Activated CD4-positive, alpha-beta T cell treated with anti-CD3 and anti-CD28 coated beads, Interleukin-2, amount 10 ng/mL, durations not matched to agents 7 days and 5 days (primary cell): ENCODE measurements around the gene RLF. TPM values are rescaled to one million over a fixed set of nuclear protein-coding genes. Genes with fewer than 3 reads are reported as not detected.
A peak's percentile ranks its signal among the peaks of the same experiment; 100 is the strongest.

ENCODE experiments used
- CTCF ChIA-PET: fragments of 350-600 bp; sonication (Branson Sonifier 250); formaldehyde crosslinking; loops from one replicate; lab custom pipeline; 2021; ENCODE audit warnings: antibody characterized with exemption; lab: Charles Lee
- POLR2A ChIA-PET: fragments of 350-600 bp; sonication (Branson Sonifier 250); formaldehyde crosslinking; loops from one replicate; lab custom pipeline; 2021; ENCODE audit warnings: antibody characterized with exemption; lab: Charles Lee
- DNase-seq: peaks from one replicate; pipeline ENCODE4 v3.0.0-alpha.2; 2020
- H3K27ac Mint-ChIP-seq: one replicate; pipeline ENCODE4 v1.8.0; 2021; ENCODE audit warnings: mild to moderate bottlenecking, moderate library complexity, mixed read lengths
- H3K27me3 Mint-ChIP-seq: one replicate; pipeline ENCODE4 v1.8.0; 2021; ENCODE audit warnings: mixed read lengths
- H3K36me3 Mint-ChIP-seq: one replicate; pipeline ENCODE4 v1.8.0; 2021; ENCODE audit warnings: low read depth, mixed read lengths
- H3K4me1 Mint-ChIP-seq: one replicate; pipeline ENCODE4 v1.8.0; 2021; ENCODE audit warnings: mixed read lengths
- H3K4me3 Mint-ChIP-seq: one replicate; pipeline ENCODE4 v1.8.0; 2021; ENCODE audit warnings: mild to moderate bottlenecking, moderate library complexity, mixed read lengths
- H3K9me3 Mint-ChIP-seq: one replicate; pipeline ENCODE4 v1.8.0; 2021; ENCODE audit warnings: mixed read lengths
- total RNA-seq, 2 experiments: library from RNA; stranded (reverse); gene quantifications; one replicate each; pipeline ENCODE4 v1.2.3, GENCODE V29; 2021

Gene RLF, protein sequence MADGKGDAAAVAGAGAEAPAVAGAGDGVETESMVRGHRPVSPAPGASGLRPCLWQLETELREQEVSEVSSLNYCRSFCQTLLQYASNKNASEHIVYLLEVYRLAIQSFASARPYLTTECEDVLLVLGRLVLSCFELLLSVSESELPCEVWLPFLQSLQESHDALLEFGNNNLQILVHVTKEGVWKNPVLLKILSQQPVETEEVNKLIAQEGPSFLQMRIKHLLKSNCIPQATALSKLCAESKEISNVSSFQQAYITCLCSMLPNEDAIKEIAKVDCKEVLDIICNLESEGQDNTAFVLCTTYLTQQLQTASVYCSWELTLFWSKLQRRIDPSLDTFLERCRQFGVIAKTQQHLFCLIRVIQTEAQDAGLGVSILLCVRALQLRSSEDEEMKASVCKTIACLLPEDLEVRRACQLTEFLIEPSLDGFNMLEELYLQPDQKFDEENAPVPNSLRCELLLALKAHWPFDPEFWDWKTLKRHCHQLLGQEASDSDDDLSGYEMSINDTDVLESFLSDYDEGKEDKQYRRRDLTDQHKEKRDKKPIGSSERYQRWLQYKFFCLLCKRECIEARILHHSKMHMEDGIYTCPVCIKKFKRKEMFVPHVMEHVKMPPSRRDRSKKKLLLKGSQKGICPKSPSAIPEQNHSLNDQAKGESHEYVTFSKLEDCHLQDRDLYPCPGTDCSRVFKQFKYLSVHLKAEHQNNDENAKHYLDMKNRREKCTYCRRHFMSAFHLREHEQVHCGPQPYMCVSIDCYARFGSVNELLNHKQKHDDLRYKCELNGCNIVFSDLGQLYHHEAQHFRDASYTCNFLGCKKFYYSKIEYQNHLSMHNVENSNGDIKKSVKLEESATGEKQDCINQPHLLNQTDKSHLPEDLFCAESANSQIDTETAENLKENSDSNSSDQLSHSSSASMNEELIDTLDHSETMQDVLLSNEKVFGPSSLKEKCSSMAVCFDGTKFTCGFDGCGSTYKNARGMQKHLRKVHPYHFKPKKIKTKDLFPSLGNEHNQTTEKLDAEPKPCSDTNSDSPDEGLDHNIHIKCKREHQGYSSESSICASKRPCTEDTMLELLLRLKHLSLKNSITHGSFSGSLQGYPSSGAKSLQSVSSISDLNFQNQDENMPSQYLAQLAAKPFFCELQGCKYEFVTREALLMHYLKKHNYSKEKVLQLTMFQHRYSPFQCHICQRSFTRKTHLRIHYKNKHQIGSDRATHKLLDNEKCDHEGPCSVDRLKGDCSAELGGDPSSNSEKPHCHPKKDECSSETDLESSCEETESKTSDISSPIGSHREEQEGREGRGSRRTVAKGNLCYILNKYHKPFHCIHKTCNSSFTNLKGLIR (N-terminal part only)
- total RNA-seq, result 10 to 100 TPM; 19.2 to 21.6 TPM

DNA sequence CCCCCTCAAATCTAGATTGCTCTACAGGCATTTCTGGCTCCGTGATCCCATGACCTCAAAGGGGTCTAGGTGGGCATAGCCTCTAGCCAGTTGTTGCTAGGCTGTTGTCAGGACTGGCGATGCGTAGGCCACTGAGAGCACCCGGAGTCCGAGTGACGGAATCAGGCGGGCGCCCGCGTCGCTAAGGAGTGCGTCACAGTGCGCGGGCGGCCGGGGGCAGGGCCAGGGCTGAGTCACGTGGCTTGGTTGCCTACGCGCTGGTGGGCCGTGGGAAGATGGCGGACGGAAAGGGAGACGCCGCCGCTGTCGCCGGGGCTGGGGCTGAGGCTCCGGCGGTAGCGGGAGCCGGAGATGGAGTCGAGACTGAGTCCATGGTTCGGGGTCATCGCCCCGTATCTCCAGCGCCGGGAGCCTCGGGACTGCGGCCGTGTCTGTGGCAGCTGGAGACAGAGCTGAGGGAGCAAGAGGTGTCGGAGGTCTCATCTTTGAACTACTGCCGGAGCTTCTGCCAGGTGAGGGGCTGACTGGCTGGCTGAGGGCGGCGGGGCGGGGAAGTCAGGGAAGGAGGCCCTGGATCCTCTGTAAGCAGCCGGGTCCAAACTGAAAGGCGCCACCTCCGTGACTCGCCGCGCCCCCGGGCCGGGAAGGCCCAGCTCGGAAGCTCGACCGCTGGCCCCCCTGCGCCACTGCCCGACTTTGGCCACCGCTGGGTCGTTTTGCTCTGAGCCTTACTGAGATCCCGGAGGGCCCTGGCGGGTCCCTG, at the start of gene RLF:
Gene RLF, plus strand, starts transcription at position 263 of the 763 bp plus-strand sequence. Its CDS starts 13 bp downstream, at position 276.
- Mint-ChIP-seq H3K9me3 (no peaks in the 10 kb centered on the region), H3K4me1 (peaks cover 31% of the 10 kb centered on the region), H3K27me3 (no peaks in the 10 kb centered on the region), H3K27ac (no peak within 1 kb of the TSS), H3K36me3 (peaks cover 8% of the 10 kb centered on the region), H3K4me3 (peak within 1 kb of the TSS; percentile 4)
- ChIA-PET POLR2A (interaction anchor here (0.7 to 1.2 kb wide), 2 partner anchors 225 to 563 kb away, joined by 3 to 5 read pairs; no protein-coding TSS in a partner anchor), CTCF (interaction anchor here (1.0 to 3.6 kb wide), 3 partner anchors 10 to 180 kb away, joined by 4 to 14 read pairs (median 8); no protein-coding TSS in a partner anchor)
- DNase-seq, result peak; percentile 95

DNA sequence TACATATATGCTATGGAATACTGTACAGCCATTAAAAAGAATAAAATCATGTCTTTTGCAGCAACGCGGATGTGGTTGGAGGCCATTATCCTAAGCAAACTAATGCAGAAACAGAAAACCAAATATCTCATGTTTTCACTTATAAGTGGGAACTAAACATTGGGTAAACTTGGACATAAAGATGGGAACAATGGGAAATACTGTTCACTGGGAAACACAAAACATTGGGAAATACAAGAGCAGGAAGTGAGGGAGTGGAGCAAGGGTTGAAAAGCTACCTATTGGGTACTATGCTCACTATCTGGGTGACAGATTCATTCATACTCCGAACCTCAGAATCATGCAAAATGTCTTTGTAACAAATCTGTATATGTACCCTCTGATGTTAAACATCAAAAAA, 46.8 kb upstream of the RLF start:
- no peak for DNase-seq
- H3K27ac Mint-ChIP-seq, result no peak overlapping the region
- no peak overlapping the region for H3K4me3 Mint-ChIP-seq
- ChIA-PET CTCF (no interaction called here), POLR2A (no interaction called here)
- peaks cover 6% of the 10 kb centered on the region for H3K36me3 Mint-ChIP-seq
- peaks cover 46% of the 10 kb centered on the region for H3K27me3 Mint-ChIP-seq
- peaks cover 19% of the 10 kb centered on the region for H3K9me3 Mint-ChIP-seq
- no peaks in the 10 kb centered on the region for H3K4me1 Mint-ChIP-seq

DNA sequence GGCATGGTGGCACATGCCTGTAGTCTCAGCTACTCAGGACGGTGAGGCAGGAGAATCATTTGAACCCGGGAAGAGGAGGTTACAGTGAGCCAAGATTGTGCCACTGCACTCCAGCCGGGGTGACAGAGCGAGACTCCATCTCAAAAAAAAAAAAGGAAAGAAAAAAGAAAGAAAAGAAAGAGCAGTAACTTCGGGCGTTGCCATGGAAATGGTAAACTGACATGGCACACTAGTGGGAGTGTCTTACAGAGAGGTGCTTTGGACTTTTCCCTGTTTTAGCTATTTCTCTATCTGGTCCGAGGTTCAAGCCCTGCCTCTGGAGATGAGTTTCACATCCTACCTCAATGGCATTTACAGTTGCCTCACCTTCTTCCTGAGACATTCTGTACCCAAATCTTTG, 41.1 kb upstream of the RLF start:
- Mint-ChIP-seq H3K27ac (no peak overlapping the region), H3K4me1 (no peaks in the 10 kb centered on the region), H3K9me3 (no peaks in the 10 kb centered on the region), H3K27me3 (peaks cover 23% of the 10 kb centered on the region), H3K36me3 (no peaks in the 10 kb centered on the region), H3K4me3 (no peak overlapping the region)
- no peak for DNase-seq
- CTCF ChIA-PET, result interaction anchor here (0.7 to 0.8 kb wide), 2 partner anchors 218 to 1038 kb away, joined by 3 read pairs; no protein-coding TSS in a partner anchor
- POLR2A ChIA-PET, result no interaction called here

DNA sequence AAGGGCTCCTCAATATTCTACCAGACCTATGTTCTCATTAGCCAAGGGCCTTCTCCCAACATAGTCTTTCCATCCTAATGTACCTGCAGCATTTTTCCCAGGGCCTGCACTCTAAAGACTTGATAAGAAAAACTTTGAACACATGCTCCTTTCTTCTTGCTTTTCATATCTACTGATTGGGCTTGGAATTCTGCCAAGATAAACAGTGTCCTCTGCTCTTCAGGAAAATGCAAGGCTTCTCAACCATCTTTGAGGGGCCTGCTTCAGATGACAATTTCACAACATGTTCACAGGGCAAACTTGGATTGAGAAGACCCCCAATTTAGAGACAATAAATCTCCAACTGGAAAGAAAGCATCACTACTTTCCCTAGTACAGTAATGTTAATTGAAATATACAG, 38.3 kb upstream of the RLF start:
- H3K36me3 Mint-ChIP-seq, result no peaks in the 10 kb centered on the region
- H3K4me1 Mint-ChIP-seq, result no peaks in the 10 kb centered on the region
- ChIA-PET POLR2A (no interaction called here), CTCF (no interaction called here)
- H3K27ac Mint-ChIP-seq, result no peak overlapping the region
- peaks cover 11% of the 10 kb centered on the region for H3K27me3 Mint-ChIP-seq
- no peaks in the 10 kb centered on the region for H3K9me3 Mint-ChIP-seq
- no peak for DNase-seq
- no peak overlapping the region for H3K4me3 Mint-ChIP-seq

DNA sequence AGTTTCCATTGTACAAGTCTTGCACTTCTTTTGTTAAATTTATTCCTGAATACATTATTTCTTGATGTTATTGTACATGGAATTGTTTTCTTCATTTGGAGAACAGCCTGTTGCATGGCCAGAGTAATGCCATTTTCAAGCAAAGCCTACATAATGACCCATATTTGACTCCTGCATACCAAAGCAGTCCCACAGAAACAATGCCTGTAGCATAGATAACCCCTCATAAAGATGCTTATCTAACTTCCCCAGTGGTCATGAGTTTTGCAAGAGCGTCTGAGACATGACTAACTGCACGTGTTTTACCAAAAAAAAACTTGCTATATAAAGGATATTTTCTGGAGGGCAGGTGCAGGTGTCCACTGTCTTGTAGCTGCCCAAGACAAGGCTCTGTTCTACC, 30.3 kb upstream of the RLF start:
- H3K4me1 Mint-ChIP-seq, result peaks cover 2% of the 10 kb centered on the region
- peaks cover 9% of the 10 kb centered on the region for H3K27me3 Mint-ChIP-seq
- no peaks in the 10 kb centered on the region for H3K9me3 Mint-ChIP-seq
- CTCF ChIA-PET, result interaction anchor here (0.7 to 1.5 kb wide), 3 partner anchors 184 to 208 kb away, joined by 3 read pairs; no protein-coding TSS in a partner anchor
- DNase-seq, result no peak
- no peak overlapping the region for H3K4me3 Mint-ChIP-seq
- H3K36me3 Mint-ChIP-seq, result no peaks in the 10 kb centered on the region
- POLR2A ChIA-PET, result no interaction called here
- no peak overlapping the region for H3K27ac Mint-ChIP-seq

DNA sequence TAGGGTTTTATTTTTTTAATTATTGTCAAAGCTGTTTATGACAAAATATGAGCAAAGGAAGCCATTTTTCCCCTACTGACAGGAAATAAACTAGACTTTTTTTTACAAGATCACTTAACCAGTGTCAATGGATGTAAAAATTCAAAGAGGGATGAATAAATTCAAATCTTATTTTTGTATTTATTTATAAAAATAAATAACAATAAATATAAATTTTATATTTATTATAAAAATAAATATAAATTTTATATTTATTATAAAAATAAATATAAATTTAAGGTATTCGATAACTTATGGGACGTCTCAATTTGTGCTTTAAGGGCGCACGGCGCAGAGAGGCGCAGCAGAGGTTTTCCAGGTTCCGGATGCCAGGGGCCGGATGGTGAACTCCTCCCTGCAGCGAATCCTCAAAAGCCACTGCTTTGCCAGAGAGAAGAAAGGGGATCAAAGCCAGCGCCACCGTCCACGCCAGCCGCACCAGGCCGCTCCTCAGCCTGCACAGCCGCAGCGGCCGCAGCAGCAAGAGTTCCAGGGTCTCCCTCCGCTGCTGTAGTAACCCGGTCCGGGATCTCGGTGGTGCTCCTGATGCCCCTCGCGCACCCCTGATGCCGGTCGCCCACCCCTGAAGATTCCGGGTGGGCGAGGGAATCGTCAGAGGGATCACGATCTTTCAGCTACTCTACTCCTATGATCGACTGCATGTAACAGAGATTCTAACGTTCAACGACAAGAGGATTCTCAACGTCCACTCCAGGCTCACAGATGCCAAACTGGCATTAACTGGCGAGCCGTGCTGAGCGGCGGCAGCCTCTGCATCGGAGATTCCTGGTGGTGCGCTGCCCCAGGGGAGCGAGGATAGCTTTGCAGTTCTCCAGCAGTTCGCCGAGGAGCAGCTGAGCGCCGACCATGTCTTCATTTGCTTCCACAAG, 28.5 kb upstream of the RLF start:
- Mint-ChIP-seq H3K9me3 (no peaks in the 10 kb centered on the region), H3K27ac (no peak overlapping the region)

DNA sequence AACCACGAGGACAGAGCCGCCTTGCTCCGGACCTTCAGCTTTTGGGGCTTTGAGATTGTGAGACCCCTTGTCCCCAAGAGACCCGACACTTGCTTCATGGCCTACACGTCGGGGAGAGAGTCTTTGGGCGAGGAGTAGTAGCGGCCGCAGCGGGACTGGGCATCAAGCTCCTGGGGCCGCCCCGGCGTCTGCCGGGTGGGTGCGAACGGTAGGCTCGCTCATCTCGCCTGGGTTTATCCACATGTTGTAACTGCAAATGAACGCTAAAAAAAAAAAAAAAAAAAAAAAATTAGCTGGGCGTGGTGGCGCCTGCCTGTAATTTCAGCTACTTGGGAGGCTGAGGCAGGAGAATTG, 27.9 kb upstream of the RLF start:
- H3K27ac Mint-ChIP-seq, result no peak overlapping the region
- H3K4me1 Mint-ChIP-seq, result peaks cover 2% of the 10 kb centered on the region
- no peak for DNase-seq
- H3K27me3 Mint-ChIP-seq, result peaks cover 10% of the 10 kb centered on the region
- ChIA-PET CTCF (interaction anchor here (0.6 to 1.4 kb wide), 2 partner anchors 50 to 205 kb away, joined by 3 to 7 read pairs; no protein-coding TSS in a partner anchor), POLR2A (no interaction called here)
- no peak overlapping the region for H3K4me3 Mint-ChIP-seq
- H3K36me3 Mint-ChIP-seq, result no peaks in the 10 kb centered on the region
- no peaks in the 10 kb centered on the region for H3K9me3 Mint-ChIP-seq

More for the DNA sequence above, 28.5 kb upstream of the RLF start:
- Mint-ChIP-seq H3K4me1 (peaks cover 2% of the 10 kb centered on the region), H3K27me3 (peaks cover 10% of the 10 kb centered on the region), H3K36me3 (no peaks in the 10 kb centered on the region), H3K4me3 (no peak overlapping the region)
- ChIA-PET POLR2A (no interaction called here), CTCF (interaction anchor here (0.6 to 1.4 kb wide), 2 partner anchors 51 to 206 kb away, joined by 3 to 7 read pairs; no protein-coding TSS in a partner anchor)
- DNase-seq, result no peak

DNA sequence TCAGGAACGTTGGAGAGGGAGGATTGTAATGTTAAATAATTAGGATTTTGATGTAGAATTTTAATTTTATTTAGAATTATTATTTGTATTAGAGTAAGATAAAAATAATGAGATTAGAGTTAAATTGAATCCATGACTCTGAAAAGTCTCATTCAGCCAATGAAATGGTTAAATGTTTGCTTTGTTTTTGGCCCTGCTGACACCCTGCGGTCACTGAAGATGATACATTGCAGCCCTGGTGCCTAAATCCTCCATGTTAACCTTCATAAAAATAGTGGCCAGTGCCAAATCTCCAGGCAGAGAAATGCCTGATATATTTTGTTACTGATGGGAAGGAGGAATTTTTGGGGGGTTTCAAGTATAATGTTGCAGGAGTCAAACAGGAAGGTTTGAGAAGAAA, 27.3 kb upstream of the RLF start:
- Mint-ChIP-seq H3K4me3 (no peak overlapping the region), H3K4me1 (peaks cover 2% of the 10 kb centered on the region), H3K27me3 (peaks cover 10% of the 10 kb centered on the region), H3K9me3 (no peaks in the 10 kb centered on the region), H3K27ac (no peak overlapping the region), H3K36me3 (no peaks in the 10 kb centered on the region)
- POLR2A ChIA-PET, result no interaction called here
- CTCF ChIA-PET, result interaction anchor here (1.4 kb wide), 1 partner anchor 205 kb away, joined by 7 read pairs; no protein-coding TSS in a partner anchor
- no peak for DNase-seq

DNA sequence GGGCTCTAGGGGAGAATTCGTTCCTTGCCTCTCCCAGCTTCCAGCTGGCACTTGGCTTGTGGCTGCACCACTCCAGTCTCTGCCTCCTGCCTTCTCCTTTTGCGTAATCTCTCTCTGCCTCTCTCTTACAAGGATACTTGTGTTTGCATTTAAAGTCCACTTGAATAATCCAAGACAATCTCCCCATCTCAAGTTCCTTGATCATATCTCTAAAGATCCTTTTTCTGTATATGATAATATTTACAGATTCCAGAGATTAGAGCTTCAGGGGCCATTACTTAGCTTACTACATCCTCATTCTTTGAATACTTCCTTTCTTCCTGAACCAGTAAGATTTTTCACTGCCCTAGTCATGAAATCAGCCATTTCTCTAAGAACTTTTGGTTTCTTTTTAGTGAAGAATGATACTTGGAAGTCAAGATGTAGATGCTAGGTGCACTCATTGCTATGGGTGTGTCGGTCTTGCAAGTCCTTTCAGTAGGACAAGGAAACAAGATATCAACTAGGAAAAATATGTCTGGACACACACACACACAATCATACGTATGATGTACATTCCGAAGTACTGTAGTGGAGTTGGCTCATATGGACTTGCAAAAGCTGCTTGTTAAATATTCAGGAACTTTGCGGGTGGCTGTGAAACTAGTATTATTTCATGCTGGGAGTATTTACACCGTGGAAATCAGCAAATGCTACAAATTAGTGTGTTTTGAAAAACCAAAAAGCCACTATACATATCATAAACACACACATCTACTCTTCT, 20.8 kb upstream of the RLF start:
- no peaks in the 10 kb centered on the region for H3K36me3 Mint-ChIP-seq
- no peak overlapping the region for H3K27ac Mint-ChIP-seq
- POLR2A ChIA-PET, result no interaction called here
- CTCF ChIA-PET, result interaction anchor here (1.4 to 1.8 kb wide), 2 partner anchors 12 to 198 kb away, joined by 6 read pairs; no protein-coding TSS in a partner anchor
- DNase-seq, result no peak
- peaks cover 11% of the 10 kb centered on the region for H3K4me1 Mint-ChIP-seq
- H3K4me3 Mint-ChIP-seq, result no peak overlapping the region
- peaks cover 19% of the 10 kb centered on the region for H3K27me3 Mint-ChIP-seq
- H3K9me3 Mint-ChIP-seq, result no peaks in the 10 kb centered on the region

DNA sequence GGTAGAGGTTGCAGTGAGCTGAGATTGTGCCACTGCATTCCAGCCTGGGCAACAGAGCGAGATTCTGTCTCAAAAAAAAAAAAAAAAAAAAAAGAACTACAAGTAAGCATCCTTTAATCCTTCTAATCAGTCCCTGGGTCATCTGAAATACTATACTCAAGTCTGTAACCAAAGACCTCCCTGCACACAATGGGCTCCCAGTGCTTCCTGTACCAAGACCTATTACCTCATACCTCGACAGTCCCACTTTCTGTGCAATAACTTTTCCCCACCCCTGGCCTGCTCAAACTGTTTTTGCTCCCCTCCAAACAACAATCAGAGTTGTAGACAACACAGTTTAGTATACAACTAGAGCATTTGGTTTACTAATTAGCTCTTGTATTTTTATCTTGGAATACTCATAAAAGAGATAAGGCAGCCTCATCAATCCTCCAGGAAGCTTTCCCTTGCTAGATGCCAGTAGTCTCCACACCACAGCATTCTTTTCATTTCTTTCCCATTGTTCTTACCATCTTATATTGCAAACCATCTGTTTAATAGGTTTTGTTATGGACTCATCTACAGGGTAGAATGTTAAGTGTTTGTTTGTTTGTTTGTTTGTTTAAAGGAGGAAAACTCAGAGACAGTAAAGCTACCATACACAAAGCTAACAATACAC, 19.2 kb upstream of the RLF start:
- Mint-ChIP-seq H3K4me3 (no peak overlapping the region), H3K36me3 (no peaks in the 10 kb centered on the region), H3K9me3 (no peaks in the 10 kb centered on the region), H3K4me1 (peaks cover 11% of the 10 kb centered on the region), H3K27ac (no peak overlapping the region), H3K27me3 (peaks cover 24% of the 10 kb centered on the region)
- ChIA-PET CTCF (interaction anchor here (0.6 to 1.4 kb wide), 4 partner anchors 100 to 232 kb away, joined by 3 to 6 read pairs (median 4); no protein-coding TSS in a partner anchor), POLR2A (no interaction called here)
- DNase-seq, result no peak
